HG03175 (cell line): ENCODE measurements around the gene MED9.
"Not testable (repeated sequence)": the region's sequence is repeated elsewhere in the genome, so short reads cannot be mapped to it uniquely, and the experiment has no call there.

ENCODE experiments used
- ATAC-seq: cut with Tn5 transposase; IDR thresholded peaks from one replicate; pipeline ENCODE4 v1.9.1; 2021; ENCODE audit warnings: mild to moderate bottlenecking, moderate library complexity; ENCODE audit not compliant: unreplicated experiment

Gene MED9

GRCh38 chr17:17454700-17455099 is 22.1 kb upstream of the MED9 start:
- not testable (repeated sequence) for ATAC-seq

- ATAC-seq = no peak
These were observed 21.6 kb upstream of the MED9 start for GRCh38 chr17:17455173-17455572.

GRCh38 chr17:17456251-17456650 is 20.5 kb upstream of the MED9 start:
- ATAC-seq = no peak

GRCh38 chr17:17457680-17458079 is 19.1 kb upstream of the MED9 start:
- ATAC-seq = no peak

- ATAC-seq = no peak
These were observed 16.8 kb upstream of the MED9 start for GRCh38 chr17:17460038-17460437.

- ATAC-seq = no peak
These were observed 14.6 kb upstream of the MED9 start for GRCh38 chr17:17462048-17462824.

- no peak for ATAC-seq
These were observed 13.0 kb upstream of the MED9 start for GRCh38 chr17:17463821-17464220.

- not testable (repeated sequence) for ATAC-seq
These were observed 10.9 kb upstream of the MED9 start for GRCh38 chr17:17465878-17466277.

GRCh38 chr17:17466511-17466910 is 10.3 kb upstream of the MED9 start:
- ATAC-seq = no peak

GRCh38 chr17:17467016-17467415 is 9.8 kb upstream of the MED9 start:
- ATAC-seq = no peak

- ATAC-seq = no peak
These were observed 9.1 kb upstream of the MED9 start for GRCh38 chr17:17467720-17468119.

- ATAC-seq = no peak
These were observed 8.4 kb upstream of the MED9 start for GRCh38 chr17:17468217-17469010.

GRCh38 chr17:17469358-17469757 is 7.4 kb upstream of the MED9 start:
- no peak for ATAC-seq

- ATAC-seq = no peak
These were observed 6.8 kb upstream of the MED9 start for GRCh38 chr17:17469996-17470395.

- no peak for ATAC-seq
These were observed 4.4 kb upstream of the MED9 start for GRCh38 chr17:17472333-17472920.

- no peak for ATAC-seq
These were observed 2.5 kb upstream of the MED9 start for GRCh38 chr17:17474341-17474740.

- ATAC-seq = no peak
These were observed 2.4 kb downstream of the MED9 start for GRCh38 chr17:17479209-17479608.

- ATAC-seq = no peak
These were observed 3.9 kb downstream of the MED9 start for GRCh38 chr17:17480593-17481148.

GRCh38 chr17:17481860-17482259 is 5.1 kb downstream of the MED9 start:
- no peak for ATAC-seq

- no peak for ATAC-seq
These were observed 7.7 kb downstream of the MED9 start for GRCh38 chr17:17484451-17484899.

GRCh38 chr17:17485420-17485819 is 8.6 kb downstream of the MED9 start:
- ATAC-seq = no peak
